Breast epithelium (tissue), 4 donors: Measurements from ENCODE around the gene ATP1A1. TPM values are rescaled to one million over a fixed set of nuclear protein-coding genes. Genes with fewer than 3 reads are reported as not detected.

Experiments used
- DNase-seq, 2 donors: peaks; one replicate each; pipeline ENCODE4 v3.0.0-alpha.2; 2019; ENCODE audit warnings: low spot score in 2 of 2
- H3K27ac ChIP-seq, 2 donors: fragments of 200-600 bp; sonication (generic) in 1 of 2; one replicate each; pipeline ENCODE4 v1.5.1; 2016 to 2019; ENCODE audit warnings: mild to moderate bottlenecking in 1 of 2
- H3K27me3 ChIP-seq, 2 donors: fragments of 200-600 bp; sonication (generic) in 1 of 2; one replicate each; pipeline versions ENCODE4 v1.5.1 to v1.6.0; 2017 to 2019; ENCODE audit warnings: control low read depth in 1 of 2, mild to moderate bottlenecking in 1 of 2
- H3K36me3 ChIP-seq: fragments of 200-600 bp; one replicate; pipeline ENCODE4 v1.5.1; 2019
- H3K4me1 ChIP-seq, 2 donors: fragments of 200-600 bp; sonication (generic); one replicate each; pipeline ENCODE4 v1.5.1; 2016 to 2019; ENCODE audit warnings: control low read depth in 1 of 2
- H3K4me3 ChIP-seq, 3 donors: fragments of 200-600 bp; sonication (generic); 1 replicate in 2 of 3; 2 replicates in 1 of 3; pipeline ENCODE4 v1.5.1; 2016 to 2019; ENCODE audit warnings: mild to moderate bottlenecking in 3 of 3, moderate library complexity in 2 of 3
- H3K9me3 ChIP-seq, 2 donors: fragments of 200-600 bp; sonication (generic) in 1 of 2; one replicate each; pipeline ENCODE4 v1.5.1; 2016 to 2019; ENCODE audit warnings: control low read depth in 1 of 2
- CTCF ChIP-seq, 3 donors: fragments of 450-650 bp; IDR thresholded peaks; one replicate each; pipeline ENCODE4 v1.5.1; 2016 to 2017; ENCODE audit warnings: antibody characterized with exemption in 3 of 3, mild to moderate bottlenecking in 3 of 3, moderate library complexity in 3 of 3
- POLR2A ChIP-seq: fragments of 450-650 bp; IDR thresholded peaks from one replicate; pipeline ENCODE4 v1.6.1; 2016; ENCODE audit warnings: antibody characterized with exemption, mild to moderate bottlenecking, moderate library complexity
- POLR2AphosphoS5 ChIP-seq, 3 donors: sonication (generic); formaldehyde crosslinking; IDR thresholded peaks; one replicate each; pipeline ENCODE4 v1.6.1; 2017; ENCODE audit warnings: antibody characterized with exemption in 3 of 3
- intact Hi-C: fragments of 100-400 bp; cut with DNase I; formaldehyde crosslinking; loops from one replicate; pipeline ENCODE4 v1.15.1; 2023; ENCODE audit warnings: low total_unique reads
- total RNA-seq, 3 donors: library from RNA; depleted of rRNA; stranded (reverse); fragments of >200 nt; gene quantifications; one replicate each; pipeline ENCODE4 v1.1.0, GENCODE V29; 2016

ATP1A1 gene
- total RNA-seq, 3 donors from 2014 or later, result 235 to 423 (median 331) TPM

- intact Hi-C loops, result loop anchor here (10.0 kb wide), 1 partner anchor 117 kb away; no protein-coding TSS in a partner anchor
- H3K4me3 ChIP-seq, result no peak overlapping the region
Observed at GRCh38 chr1:116368241-116368640, 4.8 kb upstream of the ATP1A1 start.

GRCh38 chr1:116370181-116370580 lies 2.9 kb upstream of the ATP1A1 start:
- TF ChIP-seq POLR2AphosphoS5 (IDR thresholded peaks at IDR 0.05), result no peak
- no peak for TF ChIP-seq POLR2A
- TF ChIP-seq CTCF (IDR thresholded peaks at IDR 0.05), result no peak
- no peak overlapping the region for H3K27ac ChIP-seq
- no peaks in the 10 kb centered on the region for H3K9me3 ChIP-seq
- intact Hi-C loops, result no loop called here
- no peaks in the 10 kb centered on the region for H3K27me3 ChIP-seq
- DNase-seq, result no peak
- H3K4me3 ChIP-seq, result no peak overlapping the region
- H3K4me1 ChIP-seq, result peaks cover 0 to 4% of the 10 kb centered on the region in 2 donors
- no peaks in the 10 kb centered on the region for H3K36me3 ChIP-seq

More at GRCh38 chr1:116368241-116368640, 4.8 kb upstream of the ATP1A1 start:
- Histone ChIP-seq H3K9me3 (no peaks in the 10 kb centered on the region), H3K27me3 (no peaks in the 10 kb centered on the region), H3K27ac (no peak overlapping the region), H3K4me1 (no peaks in the 10 kb centered on the region), H3K36me3 (no peaks in the 10 kb centered on the region)
- DNase-seq, result no peak
- no peak for TF ChIP-seq POLR2AphosphoS5 (IDR thresholded peaks at IDR 0.05)
- TF ChIP-seq CTCF (IDR thresholded peaks at IDR 0.05), result no peak
- no peak for TF ChIP-seq POLR2A

- Histone ChIP-seq H3K27ac (peak overlapping the region; percentile 98 to 99), H3K27me3 (no peaks in the 10 kb centered on the region), H3K4me3 (no peak overlapping the region), H3K4me1 (peaks cover 3 to 19% of the 10 kb centered on the region in 2 donors), H3K9me3 (no peaks in the 10 kb centered on the region), H3K36me3 (no peaks in the 10 kb centered on the region)
- DNase-seq, result no peak
- intact Hi-C loops, result no loop called here
- TF ChIP-seq POLR2A (no peak), CTCF (IDR thresholded peaks at IDR 0.05) (no peak), POLR2AphosphoS5 (IDR thresholded peaks at IDR 0.05) (no peak)
Observed at GRCh38 chr1:116371752-116372151, 1.3 kb upstream of the ATP1A1 start.

GRCh38 chr1:116372191-116372590 lies 853 bp upstream of the ATP1A1 start:
- no peaks in the 10 kb centered on the region for H3K9me3 ChIP-seq
- intact Hi-C loops, result no loop called here
- H3K36me3 ChIP-seq, result no peaks in the 10 kb centered on the region
- peaks cover 3 to 23% of the 10 kb centered on the region in 2 donors for H3K4me1 ChIP-seq
- DNase-seq, result peak in 1 of 2 donors; percentile 48
- TF ChIP-seq CTCF (IDR thresholded peaks at IDR 0.05), result no peak
- TF ChIP-seq POLR2A, result no peak
- TF ChIP-seq POLR2AphosphoS5 (IDR thresholded peaks at IDR 0.05), result no peak
- no peaks in the 10 kb centered on the region for H3K27me3 ChIP-seq
- peak overlapping the region; percentile 75 to 97 (median 95) for H3K4me3 ChIP-seq
- H3K27ac ChIP-seq, result peak overlapping the region; percentile 98 to 99

GRCh38 chr1:116373431-116374352 lies 648 bp downstream of the ATP1A1 start:
- intact Hi-C loops, result no loop called here

More at GRCh38 chr1:116373431-116374352, 648 bp downstream of the ATP1A1 start:
- DNase-seq, result peak; percentile 66 to 78
- Histone ChIP-seq H3K27me3 (no peaks in the 10 kb centered on the region), H3K4me1 (peaks cover 7 to 30% of the 10 kb centered on the region in 2 donors), H3K27ac (peak overlapping the region; percentile 98 to 99), H3K9me3 (no peaks in the 10 kb centered on the region), H3K36me3 (no peaks in the 10 kb centered on the region), H3K4me3 (peak overlapping the region; percentile 75 to 97 (median 95))
- peak; percentile 53 for TF ChIP-seq POLR2A
- TF ChIP-seq CTCF (IDR thresholded peaks at IDR 0.05), result no peak
- TF ChIP-seq POLR2AphosphoS5 (IDR thresholded peaks at IDR 0.05), result peak; percentile 38 to 59 (median 47)
